HFFc6 (cell line): ENCODE data around the gene ARHGAP15. TPM values are rescaled to one million over a fixed set of nuclear protein-coding genes. Genes with fewer than 3 reads are reported as not detected.
A peak's percentile ranks its signal among the peaks of the same experiment; 100 is the strongest.

Experiments used
- DNase-seq: peaks from one replicate; pipeline ENCODE4 v3.0.0-alpha.2; 2018
- H3K27ac Mint-ChIP-seq: 2 replicates; pipeline ENCODE4 v1.8.0; 2020; ENCODE audit warnings: mild to moderate bottlenecking, mixed read lengths
- H3K27me3 Mint-ChIP-seq: 2 replicates; pipeline ENCODE4 v1.8.0; 2021; ENCODE audit warnings: mild to moderate bottlenecking, moderate library complexity, mixed read lengths; ENCODE audit not compliant: insufficient read depth
- H3K36me3 Mint-ChIP-seq: 2 replicates; pipeline ENCODE4 v1.8.0; 2021; ENCODE audit warnings: low read depth, mixed read lengths
- H3K4me1 Mint-ChIP-seq: 2 replicates; pipeline ENCODE4 v1.8.0; 2020; ENCODE audit warnings: low read depth, mixed read lengths
- H3K4me3 Mint-ChIP-seq: 2 replicates; pipeline ENCODE4 v1.8.0; 2020; ENCODE audit warnings: mild to moderate bottlenecking, moderate library complexity, mixed read lengths
- H3K9me3 Mint-ChIP-seq: 2 replicates; pipeline ENCODE4 v1.8.0; 2020; ENCODE audit warnings: mild to moderate bottlenecking, mixed read lengths
- CTCF ChIP-seq: fragments of 200-600 bp; sonication (generic); IDR thresholded peaks from 2 replicates; pipeline ENCODE4 v1.5.0; 2021; ENCODE audit warnings: antibody characterized with exemption, mild to moderate bottlenecking
- total RNA-seq, 6 experiments: library from RNA; stranded (reverse); fragmentation: NEBNext Ultra II Directional; extraction: Animal tissue kit (Norgen Biotek cat#: 25700); gene quantifications; 2 replicates in 1 of 6; 3 replicates in 5 of 6; pipeline ENCODE4 v1.2.3, GENCODE V29; 2021

The ARHGAP15 gene
- total RNA-seq, 6 experiments from 2014 or later, result not detected

GRCh38 chr2:143558665-143559064 is 429.4 kb downstream of the ARHGAP15 start:
- peak; percentile 50 for DNase-seq
- Mint-ChIP-seq H3K4me1 (peaks cover 12% of the 10 kb centered on the region; the same call in 1 of the 2 replicates), H3K36me3 (no peaks in the 10 kb centered on the region), H3K27ac (no peak overlapping the region), H3K9me3 (no peaks in the 10 kb centered on the region), H3K4me3 (no peak overlapping the region), H3K27me3 (no peaks in the 10 kb centered on the region)
- no peak for TF ChIP-seq CTCF

GRCh38 chr2:143559147-143559546 is 429.9 kb downstream of the ARHGAP15 start:
- H3K4me1 Mint-ChIP-seq, result peaks cover 12% of the 10 kb centered on the region; the same call in 1 of the 2 replicates
- DNase-seq, result no peak
- H3K4me3 Mint-ChIP-seq, result no peak overlapping the region
- H3K27ac Mint-ChIP-seq, result no peak overlapping the region
- no peak for TF ChIP-seq CTCF
- H3K9me3 Mint-ChIP-seq, result no peaks in the 10 kb centered on the region
- no peaks in the 10 kb centered on the region for H3K27me3 Mint-ChIP-seq
- H3K36me3 Mint-ChIP-seq, result no peaks in the 10 kb centered on the region

GRCh38 chr2:143560724-143561123 is 431.5 kb downstream of the ARHGAP15 start:
- no peak for DNase-seq
- TF ChIP-seq CTCF, result no peak
- H3K27me3 Mint-ChIP-seq, result no peaks in the 10 kb centered on the region
- no peak overlapping the region for H3K4me3 Mint-ChIP-seq
- no peaks in the 10 kb centered on the region for H3K36me3 Mint-ChIP-seq
- peaks cover 12% of the 10 kb centered on the region; the same call in 1 of the 2 replicates for H3K4me1 Mint-ChIP-seq
- H3K27ac Mint-ChIP-seq, result no peak overlapping the region
- H3K9me3 Mint-ChIP-seq, result no peaks in the 10 kb centered on the region

GRCh38 chr2:143564419-143564818 is 435.2 kb downstream of the ARHGAP15 start:
- H3K9me3 Mint-ChIP-seq, result no peaks in the 10 kb centered on the region
- H3K4me3 Mint-ChIP-seq, result no peak overlapping the region
- H3K27me3 Mint-ChIP-seq, result no peaks in the 10 kb centered on the region
- no peak overlapping the region for H3K27ac Mint-ChIP-seq
- DNase-seq, result no peak
- H3K36me3 Mint-ChIP-seq, result no peaks in the 10 kb centered on the region
- TF ChIP-seq CTCF, result no peak
- 0 out of 2 replicates have a peak, but pooled peaks cover under 1% of the 10 kb centered on the region for H3K4me1 Mint-ChIP-seq

- TF ChIP-seq CTCF, result no peak
- Mint-ChIP-seq H3K4me3 (no peak overlapping the region), H3K36me3 (no peaks in the 10 kb centered on the region), H3K9me3 (no peaks in the 10 kb centered on the region), H3K27me3 (no peaks in the 10 kb centered on the region; the same call in 1 of the 2 replicates), H3K27ac (no peak overlapping the region), H3K4me1 (no peaks in the 10 kb centered on the region)
- no peak for DNase-seq
Measured at GRCh38 chr2:143571747-143572146, 442.5 kb downstream of the ARHGAP15 start.

- Mint-ChIP-seq H3K27ac (no peak overlapping the region), H3K4me1 (no peaks in the 10 kb centered on the region), H3K36me3 (no peaks in the 10 kb centered on the region), H3K27me3 (no peaks in the 10 kb centered on the region; the same call in 1 of the 2 replicates), H3K9me3 (no peaks in the 10 kb centered on the region), H3K4me3 (no peak overlapping the region)
- TF ChIP-seq CTCF, result no peak
- DNase-seq, result no peak
Measured at GRCh38 chr2:143572421-143572820, 443.2 kb downstream of the ARHGAP15 start.
